GM21515 (cell line): ENCODE measurements around the gene NCSTN.

Source experiments
- ATAC-seq: cut with Tn5 transposase; IDR thresholded peaks from one replicate; pipeline ENCODE4 v1.9.1; 2021; ENCODE audit not compliant: unreplicated experiment

The NCSTN gene

GRCh38 chr1:160404094-160404493, 60.9 kb downstream of the NCSTN start:
- no peak for ATAC-seq

GRCh38 chr1:160405331-160405877, 62.2 kb downstream of the NCSTN start:
- no peak for ATAC-seq

GRCh38 chr1:160406131-160406968, 63.2 kb downstream of the NCSTN start:
- no peak for ATAC-seq

GRCh38 chr1:160407839-160408801, 64.9 kb downstream of the NCSTN start:
- no peak for ATAC-seq
